ENCODE measurements around the gene PCDHB14.

- TF ChIP-seq POLR2A (IDR thresholded peaks at IDR 0.05) (no peak), CTCF (IDR thresholded peaks at IDR 0.05) (no peak), POLR2AphosphoS5 (IDR thresholded peaks at IDR 0.05) (no peak)
Observed at GRCh38 chr5:141196363-141196762, 26.8 kb upstream of the PCDHB14 start.

All from transverse colon (tissue), 4 donors.